Heart right ventricle (tissue), 16 donors: Measurements from ENCODE around the gene CSTF3. TPM values are rescaled to one million over a fixed set of nuclear protein-coding genes. Genes with fewer than 3 reads are reported as not detected.

Experiments
- ATAC-seq, 8 donors: fragments of 200-7000 bp; cut with Tn5 transposase; one replicate each; pipeline ENCODE4 v1.9.1; 2020; ENCODE audit warnings: mild to moderate bottlenecking in 8 of 8, moderate library complexity in 8 of 8, moderate number of reproducible peaks in 1 of 8
- DNase-seq, 2 donors: peaks; one replicate each; pipeline ENCODE4 v3.0.0-alpha.2; 2020
- H3K27ac ChIP-seq, 10 donors: fragments of 200-600 bp; sonication (generic) in 2 of 10; one replicate each; pipeline versions ENCODE4 v1.5.0 to v1.8.0; 2020 to 2022; ENCODE audit warnings: mild to moderate bottlenecking in 3 of 10
- H3K27me3 ChIP-seq, 7 donors: fragments of 200-600 bp; one replicate each; pipeline ENCODE4 v1.8.0; 2021 to 2022; ENCODE audit warnings: mild to moderate bottlenecking in 2 of 7
- H3K36me3 ChIP-seq, 9 donors: fragments of 200-600 bp; sonication (generic) in 1 of 9; one replicate each; pipeline versions ENCODE4 v1.5.0 to v1.8.0; 2020 to 2022; ENCODE audit warnings: mild to moderate bottlenecking in 2 of 9
- H3K4me1 ChIP-seq, 9 donors: fragments of 200-600 bp; sonication (generic) in 1 of 9; one replicate each; pipeline versions ENCODE4 v1.5.0 to v1.8.0; 2020 to 2022; ENCODE audit warnings: mild to moderate bottlenecking in 4 of 9
- H3K4me3 ChIP-seq, 10 donors: fragments of 200-600 bp; sonication (generic) in 2 of 10; one replicate each; pipeline versions ENCODE4 v1.5.0 to v1.8.0; 2020 to 2022; ENCODE audit warnings: mild to moderate bottlenecking in 7 of 10, moderate library complexity in 2 of 10
- H3K9me3 ChIP-seq, 11 donors: fragments of 200-600 bp in 10 of 11; sonication (generic) in 2 of 11; one replicate each; pipeline versions ENCODE4 v1.5.0 to v1.8.0; 2013 to 2022; ENCODE audit warnings: mild to moderate bottlenecking in 2 of 11, control low read depth in 1 of 11, moderate library complexity in 1 of 11
- WGBS, 2 donors: extraction: QIAGEN DNeasy Blood & Tissue Kit; methylation state at CpG; one replicate each; pipeline ENCODE4 v1.1.7; 2013; ENCODE audit warnings: inconsistent platforms in 1 of 2; 5-methylcytosine and 5-hydroxymethylcytosine counted together
- intact Hi-C, 10 donors: fragments of 100-400 bp; cut with DNase I; formaldehyde crosslinking; loops; one replicate each; pipeline versions ENCODE4 v1.11.1 to v1.14.2; 2022
- polyA plus RNA-seq, 2 donors: library from polyadenylated mRNA; stranded (reverse); fragments of 200-250 nt; gene quantifications; one replicate each; pipeline ENCODE4 v1.2.3, GENCODE V29; 2013
- total RNA-seq, 10 donors: library from RNA; stranded (reverse); fragmentation: NEBNext Ultra II Directional in 3 of 10; extraction: Animal tissue kit (Norgen Biotek cat#: 25700) in 3 of 10; gene quantifications; one replicate each; pipeline versions ENCODE4 v1.2.1 to v1.2.4, GENCODE V29; 2021 to 2023
- TF ChIP-seq, protein P1 (sequence below), 9 donors: fragments of 200-600 bp; sonication (generic) in 2 of 9; IDR thresholded peaks; one replicate each; pipeline versions ENCODE4 v1.5.0 to v1.8.0; 2021 to 2022; ENCODE audit warnings: antibody characterized with exemption in 9 of 9, mild to moderate bottlenecking in 5 of 9, moderate library complexity in 1 of 9
- donor health status: Arrhythmogenic right ventricular cardiomyopathy.
- donor health status: ischemic (EF 13 %, LVEDD 7.1; RV severe dilation, severe dysfunction).
- donor health status: healthy with polysubstance abuse.
- donor health status: DM: no; HTN: yes; CAD: no.
- donor health status: DM: no; HTN: no; CAD: no.
- donor health status: ischemic (EF 25% LVEDD 6.9; RV normal size, moderate dysfunction).
- donor health status: ischemic (EF 25% LVEDD 5.7; RV mildly dilated, moderate dysfunction).
- donor health status: healthy.
- donor health status: DM: yes; HTN: yes; CAD: no.
- donor health status: Ischemic cardiomyopathy.
- donor health status: ischemic (EF 35%, LVEDD 5.7; RV mildly dilated, moderate dysfunction).
- donor health status: nonischemic (EF 11% LVEDD 7.7; RV severe dilation, severe dysfunction).
- donor health status: DM: yes; HTN: yes; CAD: no.
- donor health status: PGD.
- donor health status: ischemic (EF 29% LVEDD 5.4; RV normal size, mild dysfunction).
- donor health status: nonischemic (EF 23%, LVEDD 6.1; RV moderate dilation, normal function).

Gene CSTF3
- total and polyA plus RNA-seq, 12 donors: 8.6 to 46.1 (median 12.7) TPM

DNA sequence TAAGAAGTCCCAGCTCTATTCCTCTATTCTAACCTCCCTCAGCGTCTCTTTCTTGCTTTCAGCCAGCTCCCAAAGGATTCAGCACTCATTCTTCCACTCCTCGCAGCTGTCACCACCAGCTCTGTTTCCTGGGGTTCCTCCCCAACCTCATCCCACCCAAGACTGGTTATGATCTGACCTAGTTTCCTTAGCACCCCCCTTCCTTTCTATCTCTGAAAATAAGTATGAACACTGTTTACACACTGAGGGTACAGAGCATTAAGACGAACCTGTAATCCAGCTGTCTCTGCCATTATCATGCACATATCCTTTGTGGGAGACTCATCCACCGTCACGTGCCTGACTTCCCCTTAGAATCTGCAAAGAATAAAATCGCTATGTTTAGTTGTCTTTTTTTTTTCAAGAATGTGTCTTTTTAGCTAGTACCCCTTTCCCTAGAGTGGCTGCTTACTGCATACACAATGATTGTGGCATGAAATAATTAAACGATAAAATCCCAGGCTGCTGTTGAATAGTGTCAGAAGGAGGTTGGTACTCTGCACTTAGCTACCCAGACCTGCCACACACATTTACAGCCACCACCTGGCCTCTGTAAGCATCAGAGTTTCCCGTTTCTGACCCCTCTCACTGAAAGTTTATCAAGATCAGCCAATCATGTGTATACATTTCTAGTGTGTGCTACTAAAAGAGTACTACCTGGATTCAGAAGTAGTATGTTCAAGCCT lies 26.9 kb upstream of the CSTF3 start:
- TF ChIP-seq, protein P1, sequence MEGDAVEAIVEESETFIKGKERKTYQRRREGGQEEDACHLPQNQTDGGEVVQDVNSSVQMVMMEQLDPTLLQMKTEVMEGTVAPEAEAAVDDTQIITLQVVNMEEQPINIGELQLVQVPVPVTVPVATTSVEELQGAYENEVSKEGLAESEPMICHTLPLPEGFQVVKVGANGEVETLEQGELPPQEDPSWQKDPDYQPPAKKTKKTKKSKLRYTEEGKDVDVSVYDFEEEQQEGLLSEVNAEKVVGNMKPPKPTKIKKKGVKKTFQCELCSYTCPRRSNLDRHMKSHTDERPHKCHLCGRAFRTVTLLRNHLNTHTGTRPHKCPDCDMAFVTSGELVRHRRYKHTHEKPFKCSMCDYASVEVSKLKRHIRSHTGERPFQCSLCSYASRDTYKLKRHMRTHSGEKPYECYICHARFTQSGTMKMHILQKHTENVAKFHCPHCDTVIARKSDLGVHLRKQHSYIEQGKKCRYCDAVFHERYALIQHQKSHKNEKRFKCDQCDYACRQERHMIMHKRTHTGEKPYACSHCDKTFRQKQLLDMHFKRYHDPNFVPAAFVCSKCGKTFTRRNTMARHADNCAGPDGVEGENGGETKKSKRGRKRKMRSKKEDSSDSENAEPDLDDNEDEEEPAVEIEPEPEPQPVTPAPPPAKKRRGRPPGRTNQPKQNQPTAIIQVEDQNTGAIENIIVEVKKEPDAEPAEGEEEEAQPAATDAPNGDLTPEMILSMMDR (IDR thresholded peaks at IDR 0.05): no peak
- 53 to 54% methylated on average over 8 of the region's 8 CpGs for WGBS, 2 donors
- H3K36me3 ChIP-seq: no peaks in the 10 kb centered on the region
- H3K4me3 ChIP-seq: no peak overlapping the region
- no peak for ATAC-seq
- intact Hi-C loops: no loop called here
- H3K4me1 ChIP-seq: no peaks in the 10 kb centered on the region
- no peaks in the 10 kb centered on the region for H3K9me3 ChIP-seq
- H3K27ac ChIP-seq: no peak overlapping the region
- no peaks in the 10 kb centered on the region for H3K27me3 ChIP-seq
- no peak for DNase-seq

DNA sequence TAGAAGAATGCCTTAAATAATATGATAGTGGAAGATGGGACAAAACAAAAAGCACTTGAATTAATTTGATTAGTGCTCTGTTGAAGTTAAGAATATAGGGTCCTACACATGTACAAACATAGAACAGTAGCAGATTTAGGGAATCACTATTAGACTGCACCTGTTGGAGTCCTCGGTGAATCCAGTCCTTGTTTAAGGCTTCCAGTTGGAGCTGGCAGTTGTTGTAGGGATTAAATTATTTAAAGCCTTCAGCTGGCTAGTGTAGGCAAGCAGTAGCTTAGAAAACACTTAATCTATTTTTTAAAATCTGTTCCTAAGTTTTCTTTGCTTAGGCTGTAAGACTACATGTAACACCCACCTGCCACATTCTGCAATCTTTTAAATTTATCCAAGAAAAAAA lies 24.5 kb upstream of the CSTF3 start:
- 93 to 94% methylated on average over 1 of the region's 1 CpG for WGBS, 2 donors
- H3K4me3 ChIP-seq: no peak overlapping the region
- no peak for DNase-seq
- H3K9me3 ChIP-seq: no peaks in the 10 kb centered on the region
- no peaks in the 10 kb centered on the region for H3K4me1 ChIP-seq
- ATAC-seq: no peak
- H3K27me3 ChIP-seq: no peaks in the 10 kb centered on the region
- TF ChIP-seq, protein P1 (IDR thresholded peaks at IDR 0.05): no peak
- no peak overlapping the region for H3K27ac ChIP-seq
- intact Hi-C loops: no loop called here
- no peaks in the 10 kb centered on the region for H3K36me3 ChIP-seq

DNA sequence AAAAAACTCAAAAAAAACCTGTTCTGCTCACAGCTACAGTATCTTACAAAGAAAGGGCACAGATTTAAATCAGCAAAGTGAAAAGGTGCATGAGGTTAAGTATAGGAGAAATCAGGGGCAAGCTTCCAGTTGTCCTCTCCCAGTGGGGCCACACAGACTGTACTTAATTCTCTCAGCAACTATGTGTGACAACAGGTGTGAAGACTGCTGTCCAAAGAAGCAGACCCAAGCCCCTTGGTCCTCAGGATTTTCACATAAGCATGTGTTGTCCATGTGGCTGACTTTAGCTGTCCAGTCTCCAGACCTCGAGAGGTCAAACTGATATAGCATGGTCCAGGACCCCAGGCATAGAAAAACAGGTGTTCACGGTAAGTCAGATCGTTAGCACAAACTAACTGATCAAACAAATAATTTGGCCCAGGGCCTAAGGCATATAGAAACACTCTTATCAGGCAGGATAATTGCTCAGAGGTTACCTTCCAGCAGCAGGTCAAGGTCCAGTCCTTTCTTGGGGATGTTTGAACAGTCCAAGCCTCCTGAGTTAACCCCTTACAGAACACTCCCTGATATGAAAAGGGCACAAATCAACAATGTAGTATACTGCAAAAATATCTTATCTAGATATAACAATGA lies 21.1 kb upstream of the CSTF3 start:
- DNase-seq (no peak), ATAC-seq (no peak)
- TF ChIP-seq, protein P1 (IDR thresholded peaks at IDR 0.05): no peak
- no peak overlapping the region for H3K4me3 ChIP-seq
- H3K4me1 ChIP-seq: peaks cover 0 to 22% (median 0%) of the 10 kb centered on the region in 9 donors
- no peaks in the 10 kb centered on the region for H3K27me3 ChIP-seq
- no peak overlapping the region for H3K27ac ChIP-seq
- no peaks in the 10 kb centered on the region for H3K36me3 ChIP-seq
- WGBS, 2 donors: 37 to 85% methylated on average over 3 of the region's 3 CpGs
- intact Hi-C loops: no loop called here
- H3K9me3 ChIP-seq: no peaks in the 10 kb centered on the region

DNA sequence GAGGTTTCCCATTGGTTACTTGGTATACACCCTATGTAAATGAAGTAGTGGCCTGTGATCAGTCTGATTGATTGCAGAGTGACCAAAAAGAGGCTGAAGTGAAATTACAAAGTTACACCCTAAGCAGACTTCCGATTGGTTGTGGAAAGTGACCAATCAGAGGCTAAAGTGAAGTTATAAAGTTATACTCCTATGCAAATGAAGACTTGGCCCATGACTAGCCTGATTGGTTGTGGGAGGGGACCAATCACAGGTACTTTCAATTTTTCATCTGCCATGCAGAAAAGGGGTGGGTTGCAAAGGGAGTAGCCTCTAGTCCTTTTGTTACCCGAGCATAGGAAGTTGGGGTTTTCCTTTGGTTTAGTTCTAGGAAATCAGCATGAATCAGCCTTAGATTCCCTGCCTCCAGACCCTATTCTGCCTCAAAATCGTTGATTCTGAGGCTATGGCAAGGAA lies 18.1 kb upstream of the CSTF3 start:
- TF ChIP-seq, protein P1 (IDR thresholded peaks at IDR 0.05): no peak
- intact Hi-C loops: loop anchor here in 1 of 10 donors (10.0 kb wide), 1 partner anchor 155 kb away; no protein-coding TSS in a partner anchor
- Histone ChIP-seq H3K4me1 (peaks cover 0 to 22% (median 0%) of the 10 kb centered on the region in 9 donors), H3K36me3 (no peaks in the 10 kb centered on the region), H3K9me3 (no peaks in the 10 kb centered on the region), H3K27ac (peak overlapping the region in 1 of 10 donors; percentile 51), H3K27me3 (no peaks in the 10 kb centered on the region), H3K4me3 (no peak overlapping the region)
- DNase-seq (no peak), ATAC-seq (peak in 3 of 8 donors; percentile 21 to 42 (median 42))
- WGBS, 2 donors: 68 to 70% methylated on average over 3 of the region's 3 CpGs
